ENCODE results near the gene BIRC5.
A peak's percentile ranks its signal among the peaks of the same experiment; 100 is the strongest.

The BIRC5 gene

GRCh38 chr17:78269955-78270381, 55.9 kb downstream of the BIRC5 start:
- no peaks in the 10 kb centered on the region for H3K9me3 ChIP-seq (ENCODE audit: control insufficient read depth, low read length)
- peaks cover 54% of the 10 kb centered on the region for H3K4me1 ChIP-seq (ENCODE audit: control insufficient read depth, insufficient read depth, low read length, poor library complexity, severe bottlenecking)
- H3K4me3 ChIP-seq (ENCODE audit: extremely low read depth, insufficient read depth, low read length, poor library complexity, severe bottlenecking): no peak overlapping the region
- 36 to 69% methylated on average over 3 to 4 of the region's 8 CpGs for WGBS, 2 experiments (ENCODE audit: insufficient coverage in 2 of 2)
- peak overlapping the region; percentile 71 for H3K27ac ChIP-seq (ENCODE audit: low read depth, low read length, severe bottlenecking)
- no peaks in the 10 kb centered on the region for H3K36me3 ChIP-seq (ENCODE audit: control insufficient read depth, insufficient read depth, low read length)

GRCh38 chr17:78271419-78272170, 57.5 kb downstream of the BIRC5 start:
- H3K4me1 ChIP-seq (ENCODE audit: control insufficient read depth, insufficient read depth, low read length, poor library complexity, severe bottlenecking): peaks cover 54% of the 10 kb centered on the region
- peak overlapping the region; percentile 29 for H3K27ac ChIP-seq (ENCODE audit: low read depth, low read length, severe bottlenecking)
- H3K9me3 ChIP-seq (ENCODE audit: control insufficient read depth, low read length): no peaks in the 10 kb centered on the region
- WGBS, 2 experiments (ENCODE audit: insufficient coverage in 2 of 2): 86 to 100% methylated on average over 2 to 4 of the region's 12 CpGs
- no peak overlapping the region for H3K4me3 ChIP-seq (ENCODE audit: extremely low read depth, insufficient read depth, low read length, poor library complexity, severe bottlenecking)
- H3K36me3 ChIP-seq (ENCODE audit: control insufficient read depth, insufficient read depth, low read length): no peaks in the 10 kb centered on the region

- no peaks in the 10 kb centered on the region for H3K9me3 ChIP-seq (ENCODE audit: control insufficient read depth, low read length)
- H3K36me3 ChIP-seq (ENCODE audit: control insufficient read depth, insufficient read depth, low read length): no peaks in the 10 kb centered on the region
- H3K4me3 ChIP-seq (ENCODE audit: extremely low read depth, insufficient read depth, low read length, poor library complexity, severe bottlenecking): no peak overlapping the region
- 51 to 57% methylated on average over 11 of the region's 17 CpGs for WGBS, 2 experiments (ENCODE audit: insufficient coverage in 2 of 2)
- peaks cover 49% of the 10 kb centered on the region for H3K4me1 ChIP-seq (ENCODE audit: control insufficient read depth, insufficient read depth, low read length, poor library complexity, severe bottlenecking)
- H3K27ac ChIP-seq (ENCODE audit: low read depth, low read length, severe bottlenecking): peak overlapping the region; percentile 36
Observed at GRCh38 chr17:78272181-78272913, 58.3 kb downstream of the BIRC5 start.

GRCh38 chr17:78272914-78273258, 58.8 kb downstream of the BIRC5 start:
- no peak overlapping the region for H3K27ac ChIP-seq (ENCODE audit: low read depth, low read length, severe bottlenecking)
- no peaks in the 10 kb centered on the region for H3K36me3 ChIP-seq (ENCODE audit: control insufficient read depth, insufficient read depth, low read length)
- H3K9me3 ChIP-seq (ENCODE audit: control insufficient read depth, low read length): no peaks in the 10 kb centered on the region
- H3K4me1 ChIP-seq (ENCODE audit: control insufficient read depth, insufficient read depth, low read length, poor library complexity, severe bottlenecking): peaks cover 44% of the 10 kb centered on the region
- H3K4me3 ChIP-seq (ENCODE audit: extremely low read depth, insufficient read depth, low read length, poor library complexity, severe bottlenecking): no peak overlapping the region
- 80 to 91% methylated on average over 5 to 7 of the region's 7 CpGs for WGBS, 2 experiments (ENCODE audit: insufficient coverage in 2 of 2)

GRCh38 chr17:78273813-78274212, 59.8 kb downstream of the BIRC5 start:
- WGBS, 2 experiments (ENCODE audit: insufficient coverage in 2 of 2): 95 to 100% methylated on average over 4 to 6 of the region's 6 CpGs
- H3K4me3 ChIP-seq (ENCODE audit: extremely low read depth, insufficient read depth, low read length, poor library complexity, severe bottlenecking): no peak overlapping the region
- H3K27ac ChIP-seq (ENCODE audit: low read depth, low read length, severe bottlenecking): no peak overlapping the region
- H3K4me1 ChIP-seq (ENCODE audit: control insufficient read depth, insufficient read depth, low read length, poor library complexity, severe bottlenecking): peaks cover 36% of the 10 kb centered on the region
- H3K36me3 ChIP-seq (ENCODE audit: control insufficient read depth, insufficient read depth, low read length): no peaks in the 10 kb centered on the region
- H3K9me3 ChIP-seq (ENCODE audit: control insufficient read depth, low read length): no peaks in the 10 kb centered on the region

Data from mesodermal cell (in vitro differentiated cells).